ENCODE results near the gene TAX1BP1.

Gene TAX1BP1

GRCh38 chr7:27747589-27748368 lies 7.8 kb downstream of the TAX1BP1 start:
- Histone ChIP-seq H3K9ac (ENCODE audit: low read length) (no peak overlapping the region), H3K79me1 (replicated peaks; ENCODE audit: low read length, poor library complexity, severe bottlenecking) (peaks cover 9% of the 10 kb centered on the region), H3K4ac (ENCODE audit: low read depth in 1 of 2, low read length in 2 of 2) (no peak overlapping the region), H3K27ac (ENCODE audit: low read length, poor library complexity, severe bottlenecking) (no peak overlapping the region), H2BK5ac (ENCODE audit: low read depth, low read length, poor library complexity, severe bottlenecking) (peak overlapping the region; percentile 8), H2AFZ (ENCODE audit: low read depth, low read length) (no peak overlapping the region), H3K4me2 (ENCODE audit: low read length, poor library complexity, severe bottlenecking) (no peak overlapping the region), H3K4me3 (ENCODE audit: insufficient read depth in 1 of 2, low read depth in 1 of 2, low read length in 2 of 2) (no peak overlapping the region), H3K18ac (ENCODE audit: low read depth in 1 of 2, low read length in 2 of 2) (no peak overlapping the region), H3K9me3 (ENCODE audit: control insufficient read depth, low read length) (no peaks in the 10 kb centered on the region), H3K36me3 (ENCODE audit: control insufficient read depth in 1 of 2, insufficient read depth in 2 of 2, low read depth in 1 of 2, low read length in 2 of 2) (peaks cover 4 to 45% of the 10 kb centered on the region in 2 experiments), H3K27me3 (ENCODE audit: control insufficient read depth in 1 of 2, insufficient read depth in 1 of 2, low read length in 2 of 2) (no peaks in the 10 kb centered on the region), H3K23ac (ENCODE audit: low read length in 2 of 2) (no peak overlapping the region), H2AK5ac (ENCODE audit: low read length, severe bottlenecking) (no peak overlapping the region), H2BK12ac (ENCODE audit: low read length in 2 of 2) (no peak overlapping the region), H4K91ac (ENCODE audit: low read length) (no peak overlapping the region), H3K14ac (ENCODE audit: low read length in 2 of 2) (no peak overlapping the region), H2BK120ac (ENCODE audit: low read depth, low read length) (no peak overlapping the region), H2BK15ac (ENCODE audit: low read depth, poor library complexity, severe bottlenecking) (no peak overlapping the region), H3K4me1 (ENCODE audit: control insufficient read depth, insufficient read depth, low read depth, low read length) (no peaks in the 10 kb centered on the region), H4K8ac (ENCODE audit: low read length) (no peak overlapping the region)
- DNase-seq: no peak
- WGBS: 95% methylated on average over 2 of the region's 4 CpGs

GRCh38 chr7:27750316-27750715 lies 10.4 kb downstream of the TAX1BP1 start:
- WGBS: 88% methylated on average over 2 of the region's 2 CpGs

GRCh38 chr7:27751888-27752660 lies 12.1 kb downstream of the TAX1BP1 start:
- Histone ChIP-seq H3K9me3 (ENCODE audit: control insufficient read depth, low read length) (no peaks in the 10 kb centered on the region), H3K14ac (ENCODE audit: low read length in 2 of 2) (no peak overlapping the region), H3K27me3 (ENCODE audit: control insufficient read depth in 1 of 2, insufficient read depth in 1 of 2, low read length in 2 of 2) (no peaks in the 10 kb centered on the region), H3K18ac (ENCODE audit: low read depth in 1 of 2, low read length in 2 of 2) (no peak overlapping the region), H3K23ac (ENCODE audit: low read length in 2 of 2) (no peak overlapping the region), H3K4me1 (ENCODE audit: control insufficient read depth, insufficient read depth, low read depth, low read length) (no peaks in the 10 kb centered on the region), H3K4me3 (ENCODE audit: insufficient read depth in 1 of 2, low read depth in 1 of 2, low read length in 2 of 2) (no peak overlapping the region), H4K91ac (ENCODE audit: low read length) (no peak overlapping the region), H2AFZ (ENCODE audit: low read depth, low read length) (no peak overlapping the region), H3K4ac (ENCODE audit: low read depth in 1 of 2, low read length in 2 of 2) (no peak overlapping the region), H3K9ac (ENCODE audit: low read length) (no peak overlapping the region), H3K27ac (ENCODE audit: low read length, poor library complexity, severe bottlenecking) (no peak overlapping the region), H3K4me2 (ENCODE audit: low read length, poor library complexity, severe bottlenecking) (no peak overlapping the region), H3K79me1 (replicated peaks; ENCODE audit: low read length, poor library complexity, severe bottlenecking) (peaks cover 11% of the 10 kb centered on the region), H3K36me3 (ENCODE audit: control insufficient read depth in 1 of 2, insufficient read depth in 2 of 2, low read depth in 1 of 2, low read length in 2 of 2) (peaks cover 4 to 82% of the 10 kb centered on the region in 2 experiments), H2BK5ac (ENCODE audit: low read depth, low read length, poor library complexity, severe bottlenecking) (no peak overlapping the region), H2BK12ac (ENCODE audit: low read length in 2 of 2) (no peak overlapping the region), H4K8ac (ENCODE audit: low read length) (no peak overlapping the region), H2BK120ac (ENCODE audit: low read depth, low read length) (no peak overlapping the region), H2BK15ac (ENCODE audit: low read depth, poor library complexity, severe bottlenecking) (no peak overlapping the region), H2AK5ac (ENCODE audit: low read length, severe bottlenecking) (no peak overlapping the region)
- DNase-seq: no peak
- 95% methylated on average over 6 of the region's 6 CpGs for WGBS

More at GRCh38 chr7:27750316-27750715, 10.4 kb downstream of the TAX1BP1 start:
- H4K8ac ChIP-seq (ENCODE audit: low read length): no peak overlapping the region
- no peaks in the 10 kb centered on the region for H3K9me3 ChIP-seq (ENCODE audit: control insufficient read depth, low read length)
- no peak overlapping the region for H3K4ac ChIP-seq (ENCODE audit: low read depth in 1 of 2, low read length in 2 of 2)
- H2BK120ac ChIP-seq (ENCODE audit: low read depth, low read length): no peak overlapping the region
- peaks cover 11% of the 10 kb centered on the region for H3K79me1 ChIP-seq (replicated peaks; ENCODE audit: low read length, poor library complexity, severe bottlenecking)
- no peak overlapping the region for H2BK5ac ChIP-seq (ENCODE audit: low read depth, low read length, poor library complexity, severe bottlenecking)
- H3K4me3 ChIP-seq (ENCODE audit: insufficient read depth in 1 of 2, low read depth in 1 of 2, low read length in 2 of 2): no peak overlapping the region
- H3K4me2 ChIP-seq (ENCODE audit: low read length, poor library complexity, severe bottlenecking): no peak overlapping the region
- no peak overlapping the region for H3K9ac ChIP-seq (ENCODE audit: low read length)
- no peak overlapping the region for H3K14ac ChIP-seq (ENCODE audit: low read length in 2 of 2)
- H2BK12ac ChIP-seq (ENCODE audit: low read length in 2 of 2): no peak overlapping the region
- no peak overlapping the region for H2AFZ ChIP-seq (ENCODE audit: low read depth, low read length)
- no peak overlapping the region for H2AK5ac ChIP-seq (ENCODE audit: low read length, severe bottlenecking)
- H3K27ac ChIP-seq (ENCODE audit: low read length, poor library complexity, severe bottlenecking): no peak overlapping the region
- H4K91ac ChIP-seq (ENCODE audit: low read length): no peak overlapping the region
- no peak for DNase-seq
- H3K36me3 ChIP-seq (ENCODE audit: control insufficient read depth in 1 of 2, insufficient read depth in 2 of 2, low read depth in 1 of 2, low read length in 2 of 2): peaks cover 4 to 65% of the 10 kb centered on the region in 2 experiments
- H2BK15ac ChIP-seq (ENCODE audit: low read depth, poor library complexity, severe bottlenecking): no peak overlapping the region
- H3K27me3 ChIP-seq (ENCODE audit: control insufficient read depth in 1 of 2, insufficient read depth in 1 of 2, low read length in 2 of 2): no peaks in the 10 kb centered on the region
- no peaks in the 10 kb centered on the region for H3K4me1 ChIP-seq (ENCODE audit: control insufficient read depth, insufficient read depth, low read depth, low read length)
- no peak overlapping the region for H3K18ac ChIP-seq (ENCODE audit: low read depth in 1 of 2, low read length in 2 of 2)
- H3K23ac ChIP-seq (ENCODE audit: low read length in 2 of 2): no peak overlapping the region

- no peaks in the 10 kb centered on the region for H3K9me3 ChIP-seq (ENCODE audit: control insufficient read depth, low read length)
- H3K9ac ChIP-seq (ENCODE audit: low read length): no peak overlapping the region
- H3K79me1 ChIP-seq (replicated peaks; ENCODE audit: low read length, poor library complexity, severe bottlenecking): peaks cover 6% of the 10 kb centered on the region
- H3K23ac ChIP-seq (ENCODE audit: low read length in 2 of 2): no peak overlapping the region
- no peaks in the 10 kb centered on the region for H3K27me3 ChIP-seq (ENCODE audit: control insufficient read depth in 1 of 2, insufficient read depth in 1 of 2, low read length in 2 of 2)
- H2BK12ac ChIP-seq (ENCODE audit: low read length in 2 of 2): no peak overlapping the region
- no peak overlapping the region for H4K8ac ChIP-seq (ENCODE audit: low read length)
- no peak overlapping the region for H2BK120ac ChIP-seq (ENCODE audit: low read depth, low read length)
- no peak overlapping the region for H3K4me2 ChIP-seq (ENCODE audit: low read length, poor library complexity, severe bottlenecking)
- H3K14ac ChIP-seq (ENCODE audit: low read length in 2 of 2): no peak overlapping the region
- H2AK5ac ChIP-seq (ENCODE audit: low read length, severe bottlenecking): no peak overlapping the region
- 86% methylated on average over 1 of the region's 1 CpG for WGBS
- H2AFZ ChIP-seq (ENCODE audit: low read depth, low read length): no peak overlapping the region
- no peak overlapping the region for H3K4me3 ChIP-seq (ENCODE audit: insufficient read depth in 1 of 2, low read depth in 1 of 2, low read length in 2 of 2)
- no peak overlapping the region for H3K27ac ChIP-seq (ENCODE audit: low read length, poor library complexity, severe bottlenecking)
- H3K4me1 ChIP-seq (ENCODE audit: control insufficient read depth, insufficient read depth, low read depth, low read length): no peaks in the 10 kb centered on the region
- no peak for DNase-seq
- H3K18ac ChIP-seq (ENCODE audit: low read depth in 1 of 2, low read length in 2 of 2): no peak overlapping the region
- no peak overlapping the region for H2BK5ac ChIP-seq (ENCODE audit: low read depth, low read length, poor library complexity, severe bottlenecking)
- no peak overlapping the region for H2BK15ac ChIP-seq (ENCODE audit: low read depth, poor library complexity, severe bottlenecking)
- H4K91ac ChIP-seq (ENCODE audit: low read length): no peak overlapping the region
- H3K36me3 ChIP-seq (ENCODE audit: control insufficient read depth in 1 of 2, insufficient read depth in 2 of 2, low read depth in 1 of 2, low read length in 2 of 2): peaks cover 4 to 93% of the 10 kb centered on the region in 2 experiments
- H3K4ac ChIP-seq (ENCODE audit: low read depth in 1 of 2, low read length in 2 of 2): no peak overlapping the region
Measured at GRCh38 chr7:27753863-27754262, 13.9 kb downstream of the TAX1BP1 start.

Measured in mesenchymal stem cell (in vitro differentiated cells and primary cell).